ENCODE data around the gene PRDM4.

The PRDM4 gene

GRCh38 chr12:107760809-107761501 lies at the start of gene PRDM4:
TSS of gene PRDM4 (minus strand) at chr12:107761137. CDS start at chr12:107760515, 622 bp downstream.
- peak; percentile 81 to 91 (median 85) for DNase-seq

- DNase-seq, result no peak
Observed at GRCh38 chr12:107807471-107808150, 46.7 kb upstream of the PRDM4 start.

GRCh38 chr12:107805488-107806180 lies 44.7 kb upstream of the PRDM4 start:
- no peak for DNase-seq

GRCh38 chr12:107803092-107803491 lies 42.2 kb upstream of the PRDM4 start:
- no peak for DNase-seq

GRCh38 chr12:107801150-107801549 lies 40.2 kb upstream of the PRDM4 start:
- DNase-seq, result no peak

- no peak for DNase-seq
Observed at GRCh38 chr12:107798580-107798979, 37.6 kb upstream of the PRDM4 start.

GRCh38 chr12:107794451-107794850 lies 33.5 kb upstream of the PRDM4 start:
- no peak for DNase-seq

GRCh38 chr12:107791465-107792089 lies 30.6 kb upstream of the PRDM4 start:
- DNase-seq, result no peak

- DNase-seq, result no peak
Observed at GRCh38 chr12:107788690-107789458, 27.9 kb upstream of the PRDM4 start.

GRCh38 chr12:107788281-107788680 lies 27.3 kb upstream of the PRDM4 start:
- DNase-seq, result no peak

- no peak for DNase-seq
Observed at GRCh38 chr12:107783406-107784376, 22.8 kb upstream of the PRDM4 start.

GRCh38 chr12:107782067-107782466 lies 21.1 kb upstream of the PRDM4 start:
- no peak for DNase-seq

- no peak for DNase-seq
Observed at GRCh38 chr12:107780298-107780697, 19.4 kb upstream of the PRDM4 start.

GRCh38 chr12:107779077-107779831 lies 18.3 kb upstream of the PRDM4 start:
- no peak for DNase-seq

- DNase-seq, result no peak
Observed at GRCh38 chr12:107778383-107779025, 17.6 kb upstream of the PRDM4 start.

- no peak for DNase-seq
Observed at GRCh38 chr12:107776171-107776570, 15.2 kb upstream of the PRDM4 start.

- no peak for DNase-seq
Observed at GRCh38 chr12:107775093-107775721, 14.3 kb upstream of the PRDM4 start.

GRCh38 chr12:107774349-107775029 lies 13.6 kb upstream of the PRDM4 start, which contains the start of gene ASCL4:
TSS of gene ASCL4 (plus strand) at chr12:107774704. CDS start at chr12:107775219, 515 bp downstream.
- DNase-seq, result no peak

GRCh38 chr12:107767466-107767865 lies 6.5 kb upstream of the PRDM4 start:
- DNase-seq, result no peak
